WTC11 (cell line): ENCODE results near the gene STAMBPL1. TPM values are rescaled to one million over a fixed set of nuclear protein-coding genes. Genes with fewer than 3 reads are reported as not detected.

Experiments
- ATAC-seq: fragments of 200-7000 bp; cut with Tn5 transposase; 2 replicates; pipeline ENCODE4 v1.10.0; 2021; ENCODE audit warnings: mild to moderate bottlenecking, moderate library complexity
- CTCF ChIA-PET: fragments of 300-600 bp; sonication (Branson Sonifier 250); formaldehyde crosslinking; loops from one replicate; lab custom pipeline; 2021; ENCODE audit warnings: antibody characterized with exemption; lab: Charles Lee
- POLR2A ChIA-PET: fragments of 350-600 bp; sonication (Branson Sonifier 250); formaldehyde crosslinking; loops from one replicate; lab custom pipeline; 2021; ENCODE audit warnings: antibody characterized with exemption; lab: Charles Lee
- DNase-seq: peaks from one replicate; pipeline ENCODE4 v3.0.0; 2021; ENCODE audit warnings: low spot score
- H3K27ac Mint-ChIP-seq: 2 replicates; pipeline ENCODE4 v1.8.0; 2021; ENCODE audit warnings: mixed read lengths
- H3K27me3 Mint-ChIP-seq: 2 replicates; pipeline ENCODE4 v1.8.0; 2021; ENCODE audit warnings: low read depth, mild to moderate bottlenecking, moderate library complexity, mixed read lengths
- H3K36me3 Mint-ChIP-seq: 2 replicates; pipeline ENCODE4 v1.8.0; 2021; ENCODE audit warnings: mixed read lengths
- H3K4me1 Mint-ChIP-seq: 2 replicates; pipeline ENCODE4 v1.8.0; 2022; ENCODE audit warnings: mixed read lengths
- H3K4me3 Mint-ChIP-seq: 2 replicates; pipeline ENCODE4 v1.8.0; 2021; ENCODE audit warnings: mild to moderate bottlenecking, moderate library complexity, mixed read lengths
- H3K9me3 Mint-ChIP-seq: 2 replicates; pipeline ENCODE4 v1.8.0; 2021; ENCODE audit warnings: mixed read lengths
- ATF2 ChIP-seq: sonication (generic); formaldehyde crosslinking; IDR thresholded peaks from 2 replicates; pipeline ENCODE4 v1.8.1; 2022; ENCODE audit warnings: low read depth, missing genetic modification reagents, borderline replicate concordance
- ERG ChIP-seq: fragments of 250-450 bp; sonication (Bioruptor Pico); IDR thresholded peaks from 2 replicates; pipeline ENCODE4 v1.8.0; 2021; ENCODE audit warnings: mild to moderate bottlenecking
- JAZF1 ChIP-seq: fragments of 250-450 bp; sonication (Bioruptor Pico); IDR thresholded peaks from 2 replicates; pipeline ENCODE4 v1.9.0; 2021; ENCODE audit warnings: moderate library complexity, mild to moderate bottlenecking, inconsistent platforms
- NFE2L1 ChIP-seq: sonication (generic); formaldehyde crosslinking; IDR thresholded peaks from 2 replicates; pipeline ENCODE4 v1.8.1; 2023; ENCODE audit warnings: missing genetic modification reagents
- STAT6 ChIP-seq: sonication (generic); formaldehyde crosslinking; conservative IDR thresholded peaks from 2 replicates; pipeline ENCODE4 v1.8.1; 2023; ENCODE audit warnings: mild to moderate bottlenecking, low read depth, missing genetic modification reagents, moderate library complexity
- ZNF138 ChIP-seq: sonication (generic); formaldehyde crosslinking; conservative IDR thresholded peaks from 2 replicates; pipeline ENCODE4 v1.8.1; 2022; ENCODE audit warnings: mild to moderate bottlenecking, moderate library complexity, missing genetic modification reagents
- total RNA-seq: library from RNA; stranded (reverse); gene quantifications from 3 replicates; pipeline ENCODE4 v1.2.3, GENCODE V29; 2021

Gene STAMBPL1
- total RNA-seq, 1 experiment from 2014 or later, result 3.9 TPM

- TF ChIP-seq JAZF1 (CRISPR knock-in tag) (no peak), ATF2 (no peak), STAT6 (no peak), ERG (CRISPR knock-in tag) (no peak), ZNF138 (CRISPR knock-in tag) (no peak), NFE2L1 (CRISPR knock-in tag) (no peak)
- Mint-ChIP-seq H3K9me3 (no peaks in the 10 kb centered on the region), H3K4me1 (peaks cover 5% of the 10 kb centered on the region; the same call in 1 of the 2 replicates), H3K27me3 (no peaks in the 10 kb centered on the region), H3K27ac (no peak overlapping the region), H3K4me3 (no peak overlapping the region), H3K36me3 (no peaks in the 10 kb centered on the region)
- ATAC-seq (no peak), DNase-seq (no peak)
- ChIA-PET CTCF (interaction anchor here (0.7 kb wide), 1 partner anchor 16 kb away, joined by 3 read pairs; no protein-coding TSS in a partner anchor), POLR2A (no interaction called here)
Observed at GRCh38 chr10:88971221-88972061, 91.4 kb downstream of the STAMBPL1 start.

Other genes starting within 250 kb of the STAMBPL1 start
- not detected in 3 replicates for gene LIPF, start 215.8 kb upstream of the STAMBPL1 start, total RNA-seq
- not detected in 3 replicates for gene LIPK, start 174.0 kb upstream of the STAMBPL1 start, total RNA-seq
- gene LIPN, start 120.2 kb upstream of the STAMBPL1 start, total RNA-seq, result not detected in 3 replicates
- gene LIPM, start 77.5 kb upstream of the STAMBPL1 start, total RNA-seq, result not detected in 3 replicates
- not detected in 3 replicates for gene ANKRD22, start 28.4 kb upstream of the STAMBPL1 start, total RNA-seq
- 4.4 to 7.3 TPM (median 5.3 TPM) in 3 replicates for gene ACTA2, start 72.5 kb downstream of the STAMBPL1 start, total RNA-seq
- 2.1 to 4.1 TPM (median 3.3 TPM) in 3 replicates for gene FAS, start 110.6 kb downstream of the STAMBPL1 start, total RNA-seq